Hepatocyte (in vitro differentiated cells): ENCODE results near the gene ITGB3. TPM values are rescaled to one million over a fixed set of nuclear protein-coding genes. Genes with fewer than 3 reads are reported as not detected.

Source experiments
- DNase-seq: peaks from one replicate; pipeline ENCODE4 v3.0.0-alpha.2; 2016; ENCODE audit warnings: low spot score
- H2AFZ ChIP-seq: fragments of 200-600 bp; sonication (generic); 2 replicates; pipeline ENCODE4 v1.6.0; 2016; ENCODE audit warnings: antibody characterized with exemption, mild to moderate bottlenecking
- H3K27ac ChIP-seq: fragments of 200-600 bp; sonication (generic); 2 replicates; pipeline ENCODE4 v1.5.1; 2016; ENCODE audit warnings: mild to moderate bottlenecking
- H3K27me3 ChIP-seq: fragments of 200-600 bp; sonication (generic); 2 replicates; pipeline ENCODE4 v1.6.1; 2016
- H3K36me3 ChIP-seq: fragments of 200-600 bp; sonication (generic); replicated peaks from 2 replicates; pipeline ENCODE4 v1.5.1; 2016; ENCODE audit warnings: low read depth; ENCODE audit not compliant: insufficient read depth
- H3K4me1 ChIP-seq: fragments of 200-600 bp; sonication (generic); 2 replicates; pipeline ENCODE4 v1.5.1; 2016; ENCODE audit warnings: mild to moderate bottlenecking, moderate library complexity; ENCODE audit not compliant: insufficient read depth
- H3K4me2 ChIP-seq: fragments of 200-600 bp; sonication (generic); 2 replicates; pipeline ENCODE4 v1.6.0; 2016
- H3K4me3 ChIP-seq: fragments of 200-600 bp; sonication (generic); 2 replicates; pipeline ENCODE4 v1.5.1; 2016; ENCODE audit warnings: mild to moderate bottlenecking
- H3K79me2 ChIP-seq: fragments of 200-600 bp; sonication (generic); 2 replicates; pipeline ENCODE4 v1.6.0; 2017; ENCODE audit warnings: mild to moderate bottlenecking
- H3K9me2 ChIP-seq: fragments of 200-600 bp; sonication (generic); replicated peaks from 2 replicates; pipeline ENCODE4 v1.6.0; 2017; ENCODE audit warnings: mild to moderate bottlenecking; ENCODE audit not compliant: insufficient read depth
- H3K9me3 ChIP-seq: fragments of 200-600 bp; sonication (generic); 2 replicates; pipeline ENCODE4 v1.5.1; 2016; ENCODE audit warnings: low read depth, mild to moderate bottlenecking
- H4K20me1 ChIP-seq: fragments of 200-600 bp; sonication (generic); 2 replicates; pipeline ENCODE4 v1.6.0; 2016; ENCODE audit warnings: mild to moderate bottlenecking; ENCODE audit not compliant: insufficient read depth, poor library complexity, severe bottlenecking
- CTCF ChIP-seq: fragments of 200-600 bp; sonication (generic); IDR thresholded peaks from 2 replicates; pipeline ENCODE4 v1.5.1; 2016; ENCODE audit warnings: antibody characterized with exemption, mild to moderate bottlenecking; ENCODE audit not compliant: poor library complexity
- EZH2 ChIP-seq: fragments of 200-600 bp; sonication (generic); IDR thresholded peaks from 2 replicates; pipeline ENCODE4 v1.6.1; 2016; ENCODE audit warnings: antibody characterized with exemption, mild to moderate bottlenecking, borderline replicate concordance
- EZH2phosphoT487 ChIP-seq: fragments of 200-600 bp; sonication (generic); IDR thresholded peaks from one replicate; pipeline ENCODE4 v1.6.1; 2018; ENCODE audit warnings: antibody characterized with exemption, mild to moderate bottlenecking, low read depth, moderate library complexity; ENCODE audit not compliant: unreplicated experiment, severe bottlenecking
- WGBS: methylation state at CpG from one replicate; pipeline ENCODE4 v1.1.6; 2016; ENCODE audit warnings: low lambda C conversion rate; ENCODE audit errors: missing lambda C conversion rate; 5-methylcytosine and 5-hydroxymethylcytosine counted together
- polyA plus RNA-seq: library from polyadenylated mRNA; unstranded; fragments of >200 nt; fragmentation: Nextera tagmentation; extraction: Ambion mirVana; gene quantifications from 2 replicates; pipeline ENCODE4 v1.2.1, GENCODE V29; 2016
- total RNA-seq: library from RNA; depleted of rRNA; stranded (reverse); fragments of >200 nt; gene quantifications from 2 replicates; pipeline ENCODE4 v1.2.3, GENCODE V29; 2014

Gene ITGB3
- total and polyA plus RNA-seq, 2 experiments from 2014 or later = 0.66 to 1.4 TPM

GRCh38 chr17:47287639-47288038 lies 34.0 kb downstream of the ITGB3 start:
- no peaks in the 10 kb centered on the region for H3K9me2 ChIP-seq
- H4K20me1 ChIP-seq = no peaks in the 10 kb centered on the region
- no peak overlapping the region for H3K4me2 ChIP-seq
- H3K4me3 ChIP-seq = no peak overlapping the region
- DNase-seq = no peak
- H3K9me3 ChIP-seq = no peaks in the 10 kb centered on the region
- H3K36me3 ChIP-seq = no peaks in the 10 kb centered on the region
- H3K27ac ChIP-seq = no peak overlapping the region
- WGBS = 81% methylated on average over 2 of the region's 2 CpGs
- H3K27me3 ChIP-seq = no peaks in the 10 kb centered on the region
- H2AFZ ChIP-seq = no peak overlapping the region
- H3K4me1 ChIP-seq = no peaks in the 10 kb centered on the region
- H3K79me2 ChIP-seq = no peaks in the 10 kb centered on the region
- TF ChIP-seq EZH2phosphoT487 = no peak
- TF ChIP-seq EZH2 = no peak
- no peak for TF ChIP-seq CTCF

GRCh38 chr17:47288531-47289116 lies 35.0 kb downstream of the ITGB3 start:
- H2AFZ ChIP-seq = no peak overlapping the region
- no peaks in the 10 kb centered on the region for H3K4me1 ChIP-seq
- H4K20me1 ChIP-seq = no peaks in the 10 kb centered on the region
- H3K4me2 ChIP-seq = no peak overlapping the region
- H3K9me3 ChIP-seq = no peaks in the 10 kb centered on the region
- no peak overlapping the region for H3K27ac ChIP-seq
- no peak overlapping the region for H3K4me3 ChIP-seq
- 91% methylated on average over 6 of the region's 6 CpGs for WGBS
- H3K9me2 ChIP-seq = no peaks in the 10 kb centered on the region
- H3K79me2 ChIP-seq = no peaks in the 10 kb centered on the region
- H3K36me3 ChIP-seq = no peaks in the 10 kb centered on the region
- H3K27me3 ChIP-seq = no peaks in the 10 kb centered on the region
- no peak for DNase-seq
- TF ChIP-seq CTCF = no peak
- TF ChIP-seq EZH2 = no peak
- no peak for TF ChIP-seq EZH2phosphoT487

- no peaks in the 10 kb centered on the region for H3K36me3 ChIP-seq
- TF ChIP-seq CTCF = no peak
- TF ChIP-seq EZH2 = no peak
- TF ChIP-seq EZH2phosphoT487 = no peak
These were observed 35.7 kb downstream of the ITGB3 start for GRCh38 chr17:47289302-47289701.

GRCh38 chr17:47290870-47291241 lies 37.2 kb downstream of the ITGB3 start:
- Histone ChIP-seq H3K4me2 (no peak overlapping the region), H3K4me3 (no peak overlapping the region), H3K4me1 (no peaks in the 10 kb centered on the region), H2AFZ (no peak overlapping the region), H3K36me3 (no peaks in the 10 kb centered on the region), H3K27ac (no peak overlapping the region), H3K79me2 (no peaks in the 10 kb centered on the region), H3K9me2 (no peaks in the 10 kb centered on the region), H4K20me1 (no peaks in the 10 kb centered on the region), H3K27me3 (no peaks in the 10 kb centered on the region), H3K9me3 (no peaks in the 10 kb centered on the region)
- TF ChIP-seq EZH2phosphoT487 = no peak
- no peak for TF ChIP-seq CTCF
- no peak for TF ChIP-seq EZH2
- DNase-seq = no peak
- 85% methylated on average over 5 of the region's 5 CpGs for WGBS

More at GRCh38 chr17:47289302-47289701, 35.7 kb downstream of the ITGB3 start:
- no peaks in the 10 kb centered on the region for H3K9me2 ChIP-seq
- no peak overlapping the region for H2AFZ ChIP-seq
- no peak overlapping the region for H3K4me2 ChIP-seq
- no peak overlapping the region for H3K4me3 ChIP-seq
- H3K27me3 ChIP-seq = no peaks in the 10 kb centered on the region
- 86% methylated on average over 1 of the region's 1 CpG for WGBS
- H3K27ac ChIP-seq = no peak overlapping the region
- no peaks in the 10 kb centered on the region for H3K79me2 ChIP-seq
- no peaks in the 10 kb centered on the region for H4K20me1 ChIP-seq
- no peaks in the 10 kb centered on the region for H3K9me3 ChIP-seq
- DNase-seq = no peak
- no peaks in the 10 kb centered on the region for H3K4me1 ChIP-seq
